Naive thymus-derived CD4-positive, alpha-beta T cell (primary cell): ENCODE data around the gene VASH2. TPM values are rescaled to one million over a fixed set of nuclear protein-coding genes. Genes with fewer than 3 reads are reported as not detected.

Experiments used
- ATAC-seq: fragments of 150-1000 bp; cut with Tn5 transposase; 2 replicates; pipeline ENCODE4 v1.10.0; 2021; ENCODE audit warnings: mild to moderate bottlenecking, moderate library complexity
- CTCF ChIA-PET: fragments of 350-600 bp; sonication (Branson Sonifier 250); formaldehyde crosslinking; loops from one replicate; lab custom pipeline; 2021; ENCODE audit warnings: antibody characterized with exemption; lab: Charles Lee
- POLR2A ChIA-PET: fragments of 350-600 bp; sonication (Branson Sonifier 250); formaldehyde crosslinking; loops from one replicate; lab custom pipeline; 2021; ENCODE audit warnings: antibody characterized with exemption, inconsistent platforms; lab: Charles Lee
- DNase-seq, 9 donors: peaks; one replicate each; pipeline versions ENCODE4 v3.0.0 to v3.0.0-alpha.2; 2020 to 2022; ENCODE audit warnings: mixed read lengths in 1 of 9
- H3K27ac ChIP-seq: one replicate; pipeline ENCODE4 v1.7.0; 2013; ENCODE audit warnings: mild to moderate bottlenecking, low read depth, low read length, moderate library complexity
- H3K27me3 ChIP-seq, 2 donors: one replicate each; pipeline ENCODE4 v1.7.0; 2013; ENCODE audit warnings: low read length in 2 of 2, mild to moderate bottlenecking in 2 of 2, moderate library complexity in 2 of 2; ENCODE audit not compliant: control insufficient read depth in 2 of 2, insufficient read depth in 2 of 2
- H3K36me3 ChIP-seq, 3 experiments: 1 replicate in 2 of 3; 2 replicates in 1 of 3; pipeline ENCODE4 v1.7.0; 2013; ENCODE audit warnings: low read length in 3 of 3, mild to moderate bottlenecking in 3 of 3, moderate library complexity in 1 of 3; ENCODE audit not compliant: insufficient read depth in 3 of 3, control insufficient read depth in 2 of 3
- H3K4me1 ChIP-seq, 2 donors: one replicate each; pipeline ENCODE4 v1.7.0; 2013; ENCODE audit warnings: low read length in 2 of 2, mild to moderate bottlenecking in 2 of 2, moderate library complexity in 1 of 2; ENCODE audit not compliant: control insufficient read depth in 2 of 2, insufficient read depth in 2 of 2
- H3K4me3 ChIP-seq: 2 replicates; pipeline ENCODE4 v1.7.0; 2013; ENCODE audit warnings: mild to moderate bottlenecking, low read length
- H3K9me3 ChIP-seq, 3 experiments: 1 replicate in 2 of 3; 2 replicates in 1 of 3; pipeline ENCODE4 v1.7.0; 2013; ENCODE audit warnings: low read length in 3 of 3; ENCODE audit not compliant: control insufficient read depth in 2 of 3
- H3K27ac Mint-ChIP-seq, 9 donors: one replicate each; pipeline ENCODE4 v1.8.0; 2020 to 2022; ENCODE audit warnings: mixed read lengths in 9 of 9, mild to moderate bottlenecking in 8 of 9, moderate library complexity in 5 of 9, inconsistent platforms in 2 of 9
- H3K27me3 Mint-ChIP-seq, 5 donors: one replicate each; pipeline ENCODE4 v1.8.0; 2021 to 2022; ENCODE audit warnings: mixed read lengths in 5 of 5, mild to moderate bottlenecking in 1 of 5
- H3K36me3 Mint-ChIP-seq, 5 donors: one replicate each; pipeline ENCODE4 v1.8.0; 2020 to 2022; ENCODE audit warnings: mixed read lengths in 5 of 5, mild to moderate bottlenecking in 3 of 5, inconsistent platforms in 1 of 5
- H3K4me1 Mint-ChIP-seq, 7 donors: one replicate each; pipeline ENCODE4 v1.8.0; 2020 to 2022; ENCODE audit warnings: mixed read lengths in 7 of 7, mild to moderate bottlenecking in 3 of 7, inconsistent platforms in 1 of 7
- H3K4me3 Mint-ChIP-seq, 10 donors: one replicate each; pipeline ENCODE4 v1.8.0; 2020 to 2022; ENCODE audit warnings: mild to moderate bottlenecking in 10 of 10, mixed read lengths in 10 of 10, moderate library complexity in 6 of 10, inconsistent platforms in 2 of 10
- H3K9me3 Mint-ChIP-seq, 11 donors: one replicate each; pipeline ENCODE4 v1.8.0; 2020 to 2022; ENCODE audit warnings: mixed read lengths in 11 of 11, mild to moderate bottlenecking in 4 of 11, inconsistent platforms in 1 of 11, moderate library complexity in 1 of 11
- intact Hi-C, 2 donors: fragments of 100-400 bp; cut with micrococcal nuclease; formaldehyde crosslinking; loops; one replicate each; pipeline ENCODE4 v1.15.1; 2023
- polyA plus RNA-seq, 2 donors: library from polyadenylated mRNA; unstranded; fragments of 300-500 nt; fragmentation: Illumina TruSeq; gene quantifications; one replicate each; pipeline ENCODE4 v1.2.3, GENCODE V29; 2021
- total RNA-seq, 6 experiments: library from RNA in 5 of 6; stranded (reverse) in 5 of 6; gene quantifications; 1 replicate in 5 of 6; 2 replicates in 1 of 6; pipeline ENCODE4 v1.2.3 and lab custom pipeline; 2021 to 2026

Gene VASH2
- total and polyA plus RNA-seq, 7 experiments from 2014 or later, result 0.73 to 1.1 TPM; not detected in 5

- no peaks in the 10 kb centered on the region for H3K9me3 ChIP-seq
- ATAC-seq (no peak), DNase-seq (no peak)
- ChIA-PET CTCF (no interaction called here), POLR2A (no interaction called here)
- no peaks in the 10 kb centered on the region for H3K27me3 ChIP-seq
- peaks cover 5 to 17% (median 7%) of the 10 kb centered on the region in 5 donors for H3K27me3 Mint-ChIP-seq
- H3K36me3 Mint-ChIP-seq, result peaks cover 0 to 11% (median 0%) of the 10 kb centered on the region in 5 donors
- no peaks in the 10 kb centered on the region for H3K4me1 ChIP-seq
- intact Hi-C loops, result no loop called here
- H3K27ac ChIP-seq, result no peak overlapping the region
- H3K36me3 ChIP-seq, result no peaks in the 10 kb centered on the region
- H3K27ac Mint-ChIP-seq, result no peak overlapping the region
- H3K4me3 Mint-ChIP-seq, result no peak overlapping the region
- peaks cover 0 to 18% (median 8%) of the 10 kb centered on the region in 11 donors for H3K9me3 Mint-ChIP-seq
- no peak overlapping the region for H3K4me3 ChIP-seq
- H3K4me1 Mint-ChIP-seq, result peaks cover 0 to 2% (median 0%) of the 10 kb centered on the region in 7 donors
Observed at GRCh38 chr1:212938846-212939245, 11.5 kb upstream of the VASH2 start.

DNA sequence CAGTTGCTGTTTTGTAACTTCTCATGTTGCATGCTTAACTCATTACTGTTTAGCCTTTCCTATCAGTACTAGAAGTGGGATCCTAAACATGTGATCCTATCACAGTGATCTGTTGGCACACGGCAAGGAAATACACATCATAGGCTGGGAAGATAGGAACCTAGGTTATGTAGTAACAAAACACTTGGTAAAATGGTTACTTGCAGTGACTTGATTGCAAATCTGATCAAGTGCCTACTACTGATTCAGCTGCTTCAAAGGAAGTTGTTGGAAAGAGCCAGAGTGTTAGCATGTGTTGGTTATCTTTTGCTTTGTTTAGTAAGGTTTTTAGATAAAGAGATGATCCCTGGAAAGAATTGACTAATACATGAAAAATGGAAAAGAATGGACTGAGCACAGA is 8.9 kb upstream of the VASH2 start:
- Mint-ChIP-seq H3K36me3 (peaks cover 0 to 11% (median 0%) of the 10 kb centered on the region in 5 donors), H3K27ac (no peak overlapping the region), H3K4me1 (peaks cover 0 to 2% (median 0%) of the 10 kb centered on the region in 7 donors), H3K9me3 (peaks cover 0 to 18% (median 8%) of the 10 kb centered on the region in 11 donors), H3K4me3 (no peak overlapping the region), H3K27me3 (peaks cover 5 to 19% (median 7%) of the 10 kb centered on the region in 5 donors)
- Histone ChIP-seq H3K36me3 (no peaks in the 10 kb centered on the region), H3K9me3 (no peaks in the 10 kb centered on the region), H3K27ac (no peak overlapping the region), H3K4me3 (no peak overlapping the region), H3K27me3 (no peaks in the 10 kb centered on the region), H3K4me1 (no peaks in the 10 kb centered on the region)
- ATAC-seq, result no peak
- CTCF ChIA-PET, result no interaction called here
- intact Hi-C loops, result no loop called here
- DNase-seq, result no peak
- POLR2A ChIA-PET, result interaction anchor here (0.6 kb wide), 1 partner anchor 11 kb away, joined by 3 read pairs; no protein-coding TSS in a partner anchor

DNA sequence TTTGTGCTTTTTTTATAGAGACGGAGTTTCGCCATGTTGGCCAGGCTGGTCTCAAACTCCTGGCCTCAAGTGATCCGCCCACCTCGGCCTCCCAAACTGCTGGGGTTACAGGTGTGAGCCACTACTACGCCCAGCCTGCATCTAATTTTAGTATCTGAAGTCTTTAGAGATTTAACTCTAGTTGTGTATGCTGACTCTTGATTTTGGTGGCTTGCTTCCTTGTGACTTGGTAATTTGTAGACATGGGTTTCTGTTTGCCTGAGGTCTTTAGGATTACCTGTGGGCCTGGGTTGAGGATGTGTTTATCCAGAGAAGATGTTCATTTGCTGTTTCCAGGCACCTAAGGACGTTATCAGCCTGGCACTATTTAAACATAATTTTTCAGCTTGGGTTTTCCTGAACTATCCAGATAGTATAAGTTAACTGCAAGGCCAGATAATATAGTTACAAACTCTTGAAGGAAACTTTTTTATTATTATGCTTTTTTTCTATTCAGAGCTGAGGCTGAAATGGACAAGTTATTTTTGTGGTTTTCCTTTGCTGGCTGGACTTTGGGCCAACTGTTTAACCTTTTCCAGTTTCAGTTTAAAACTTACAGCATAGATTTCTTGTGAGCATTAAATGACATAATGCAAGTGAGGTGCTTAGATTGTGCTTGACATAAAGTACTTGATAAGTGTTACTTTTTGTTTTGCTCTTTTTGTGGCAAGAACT is 7.5 kb upstream of the VASH2 start:
- Mint-ChIP-seq H3K4me1 (peaks cover 0 to 2% (median 0%) of the 10 kb centered on the region in 7 donors), H3K27me3 (peaks cover 5 to 21% (median 7%) of the 10 kb centered on the region in 5 donors), H3K4me3 (no peak overlapping the region), H3K27ac (no peak overlapping the region), H3K9me3 (peaks cover 0 to 18% (median 8%) of the 10 kb centered on the region in 11 donors), H3K36me3 (peaks cover 0 to 11% (median 0%) of the 10 kb centered on the region in 5 donors)
- CTCF ChIA-PET, result no interaction called here
- H3K27ac ChIP-seq, result no peak overlapping the region
- no peaks in the 10 kb centered on the region for H3K27me3 ChIP-seq
- DNase-seq (no peak), ATAC-seq (no peak)
- H3K4me1 ChIP-seq, result no peaks in the 10 kb centered on the region
- POLR2A ChIA-PET, result no interaction called here
- H3K36me3 ChIP-seq, result no peaks in the 10 kb centered on the region
- H3K9me3 ChIP-seq, result no peaks in the 10 kb centered on the region
- no peak overlapping the region for H3K4me3 ChIP-seq
- intact Hi-C loops, result no loop called here

DNA sequence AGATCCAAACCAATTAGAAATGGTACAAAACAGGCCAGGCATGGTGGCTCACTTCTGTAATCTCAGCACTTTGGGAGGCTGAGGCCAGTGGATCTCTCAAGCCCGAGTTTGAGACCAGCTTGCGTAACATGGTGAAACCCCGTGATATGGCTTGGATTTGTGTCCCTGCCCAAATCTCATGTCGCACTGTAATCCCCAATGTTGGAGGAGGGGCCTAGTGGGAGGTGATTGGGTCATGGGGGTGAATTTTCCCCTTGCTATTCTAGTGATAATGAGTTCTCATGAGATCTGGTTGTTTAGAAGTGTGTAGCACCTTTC is 7.0 kb upstream of the VASH2 start:
- H3K36me3 ChIP-seq, result no peaks in the 10 kb centered on the region
- DNase-seq (no peak), ATAC-seq (no peak)
- H3K9me3 ChIP-seq, result no peaks in the 10 kb centered on the region
- no peaks in the 10 kb centered on the region for H3K27me3 ChIP-seq
- CTCF ChIA-PET, result no interaction called here
- no peaks in the 10 kb centered on the region for H3K4me1 ChIP-seq
- no peak overlapping the region for H3K27ac Mint-ChIP-seq
- no peak overlapping the region for H3K27ac ChIP-seq
- H3K9me3 Mint-ChIP-seq, result peaks cover 0 to 18% (median 9%) of the 10 kb centered on the region in 11 donors
- intact Hi-C loops, result no loop called here
- H3K4me3 ChIP-seq, result no peak overlapping the region
- POLR2A ChIA-PET, result no interaction called here
- H3K4me1 Mint-ChIP-seq, result no peaks in the 10 kb centered on the region
- H3K4me3 Mint-ChIP-seq, result no peak overlapping the region
- peaks cover 0 to 11% (median 0%) of the 10 kb centered on the region in 5 donors for H3K36me3 Mint-ChIP-seq
- peaks cover 5 to 24% (median 10%) of the 10 kb centered on the region in 5 donors for H3K27me3 Mint-ChIP-seq

DNA sequence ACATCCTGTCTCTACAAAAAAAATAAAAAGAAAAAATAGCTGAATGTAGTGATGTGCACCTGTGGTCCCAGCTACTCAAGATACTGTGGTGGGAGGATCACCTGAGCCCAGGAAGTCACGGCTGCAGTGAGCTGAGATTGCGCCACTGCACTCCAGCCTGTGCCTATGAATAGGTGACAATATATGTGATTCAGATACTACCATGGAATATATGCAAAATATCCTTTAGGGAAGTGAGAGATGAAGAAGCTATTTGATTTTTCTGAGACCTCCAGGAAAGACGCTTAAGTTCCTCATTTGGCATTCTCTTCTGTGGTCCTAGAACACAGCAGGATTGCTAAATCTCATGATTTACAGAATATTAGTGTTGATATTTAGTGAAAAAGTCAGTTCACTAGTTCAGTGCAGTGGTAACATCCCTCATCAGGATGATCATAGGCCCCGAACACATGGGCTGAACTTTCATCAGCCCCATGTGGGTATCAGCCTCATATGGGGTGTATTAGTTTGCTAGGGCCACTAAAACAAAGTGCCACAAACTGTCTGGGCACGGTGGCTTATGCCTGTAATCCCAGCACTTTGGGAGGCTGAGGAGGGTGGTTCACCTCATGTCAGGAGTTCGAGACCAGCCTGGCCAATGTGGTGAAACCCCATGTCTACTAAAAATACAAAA is 6.0 kb upstream of the VASH2 start:
- peaks cover 8 to 34% (median 20%) of the 10 kb centered on the region in 5 donors for H3K27me3 Mint-ChIP-seq
- Histone ChIP-seq H3K4me3 (no peak overlapping the region), H3K27me3 (no peaks in the 10 kb centered on the region), H3K9me3 (no peaks in the 10 kb centered on the region), H3K27ac (no peak overlapping the region), H3K4me1 (no peaks in the 10 kb centered on the region), H3K36me3 (no peaks in the 10 kb centered on the region)
- ATAC-seq (peak; percentile 12), DNase-seq (no peak)
- intact Hi-C loops, result no loop called here
- POLR2A ChIA-PET, result no interaction called here
- H3K36me3 Mint-ChIP-seq, result peaks cover 0 to 11% (median 0%) of the 10 kb centered on the region in 5 donors
- CTCF ChIA-PET, result no interaction called here
- peaks cover 0 to 18% (median 12%) of the 10 kb centered on the region in 11 donors for H3K9me3 Mint-ChIP-seq
- no peak overlapping the region for H3K27ac Mint-ChIP-seq
- no peak overlapping the region for H3K4me3 Mint-ChIP-seq
- peaks cover 0 to 3% (median 0%) of the 10 kb centered on the region in 7 donors for H3K4me1 Mint-ChIP-seq

DNA sequence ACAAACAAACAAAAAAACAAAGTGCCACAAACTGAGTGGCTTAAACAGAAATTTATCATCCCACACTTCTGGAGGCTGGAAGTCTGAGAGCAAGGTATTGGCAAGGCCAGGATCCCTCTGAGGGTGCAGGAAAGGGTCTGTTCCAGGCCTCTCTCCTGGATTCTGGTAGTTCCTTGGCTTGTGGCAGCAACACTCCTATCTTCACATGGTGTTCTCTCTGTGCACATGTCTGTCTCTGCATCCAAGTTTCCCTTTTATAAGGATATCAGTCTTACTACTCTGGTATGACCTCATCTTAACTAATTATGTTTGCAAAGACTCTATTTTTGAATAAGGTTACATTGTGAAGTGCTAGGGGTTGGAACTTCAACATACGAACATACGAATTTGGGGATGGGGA is 5.3 kb upstream of the VASH2 start:
- Histone ChIP-seq H3K27me3 (no peaks in the 10 kb centered on the region), H3K27ac (no peak overlapping the region), H3K9me3 (no peaks in the 10 kb centered on the region), H3K36me3 (no peaks in the 10 kb centered on the region), H3K4me1 (no peaks in the 10 kb centered on the region), H3K4me3 (no peak overlapping the region)
- Mint-ChIP-seq H3K9me3 (peaks cover 0 to 15% (median 9%) of the 10 kb centered on the region in 11 donors), H3K4me1 (peaks cover 0 to 7% (median under 1%) of the 10 kb centered on the region in 7 donors), H3K36me3 (peaks cover 0 to 9% (median 0%) of the 10 kb centered on the region in 5 donors), H3K27me3 (peaks cover 11 to 37% (median 22%) of the 10 kb centered on the region in 5 donors), H3K4me3 (no peak overlapping the region), H3K27ac (no peak overlapping the region)
- ATAC-seq (no peak), DNase-seq (no peak)
- intact Hi-C loops, result no loop called here
- POLR2A ChIA-PET, result no interaction called here
- CTCF ChIA-PET, result interaction anchor here (0.5 kb wide), 1 partner anchor 1066 kb away, joined by 3 read pairs; no protein-coding TSS in a partner anchor
